ENCODE data around the gene C5AR2. TPM values are rescaled to one million over a fixed set of nuclear protein-coding genes. Genes with fewer than 3 reads are reported as not detected.

Gene C5AR2
- total and polyA plus RNA-seq, 2 donors from 2014 or later = 2.5 to 3.0 TPM

DNA sequence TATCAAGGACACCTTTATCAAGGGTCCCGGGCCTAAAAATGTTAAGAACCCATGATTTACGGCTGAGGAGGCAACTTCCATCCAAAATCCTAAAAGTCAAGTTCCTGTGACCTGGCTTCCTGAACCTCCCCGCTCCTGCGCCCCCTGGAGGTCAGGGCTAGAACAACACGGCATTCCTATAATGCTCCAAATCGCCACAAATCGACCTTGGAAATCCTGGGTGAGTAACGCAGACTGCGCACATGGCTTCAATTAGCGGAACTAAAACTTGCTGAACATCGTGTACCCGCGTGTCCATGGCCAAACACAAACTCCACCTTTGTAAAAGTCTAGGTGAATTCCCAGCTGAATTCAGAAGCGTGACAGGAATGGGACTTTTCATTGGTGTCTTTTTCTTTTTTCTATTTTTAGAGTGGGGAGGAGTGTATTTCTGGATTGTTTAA, 26.6 kb upstream of the C5AR2 start:
- H3K27ac ChIP-seq (ENCODE audit: low read depth in 2 of 2, low read length in 2 of 2) = no peak overlapping the region
- no peaks in the 10 kb centered on the region for H3K36me3 ChIP-seq (ENCODE audit: control insufficient read depth in 2 of 3, insufficient read depth in 3 of 3, low read length in 3 of 3)
- peak overlapping the region in 1 of 3 donors; percentile 35 for H3K4me3 ChIP-seq (ENCODE audit: low read length in 3 of 3)
- FAIRE-seq (no peak), DNase-seq (peak; percentile 35 to 81 (median 58))
- intact Hi-C loops (cut with DNase I) = no loop called here
- TF ChIP-seq CTCF (IDR thresholded peaks at IDR 0.05; ENCODE audit: borderline replicate concordance, extremely low read depth, insufficient read depth) = peak; percentile 85
- no peaks in the 10 kb centered on the region for H3K4me1 ChIP-seq (ENCODE audit: control insufficient read depth in 2 of 3, insufficient read depth in 2 of 3, low read depth in 1 of 3, low read length in 3 of 3)
- no peak overlapping the region for H3K9ac ChIP-seq (ENCODE audit: low read length in 3 of 3)
- H3K9me3 ChIP-seq (ENCODE audit: control insufficient read depth in 2 of 3, insufficient read depth in 1 of 3, low read length in 3 of 3) = no peaks in the 10 kb centered on the region
- H3K27me3 ChIP-seq (ENCODE audit: control insufficient read depth, insufficient read depth, low read length) = no peaks in the 10 kb centered on the region

- no peak overlapping the region for H3K27ac ChIP-seq (ENCODE audit: low read depth in 2 of 2, low read length in 2 of 2)
- H3K9ac ChIP-seq (ENCODE audit: low read length in 3 of 3) = no peak overlapping the region
- H3K4me3 ChIP-seq (ENCODE audit: low read length in 3 of 3) = no peak overlapping the region
- no peaks in the 10 kb centered on the region for H3K36me3 ChIP-seq (ENCODE audit: control insufficient read depth in 2 of 3, insufficient read depth in 3 of 3, low read length in 3 of 3)
- intact Hi-C loops (cut with DNase I) = no loop called here
- no peak for TF ChIP-seq CTCF (IDR thresholded peaks at IDR 0.05; ENCODE audit: borderline replicate concordance, extremely low read depth, insufficient read depth)
- DNase-seq (no peak), FAIRE-seq (no peak)
- H3K9me3 ChIP-seq (ENCODE audit: control insufficient read depth in 2 of 3, insufficient read depth in 1 of 3, low read length in 3 of 3) = no peaks in the 10 kb centered on the region
- no peaks in the 10 kb centered on the region for H3K27me3 ChIP-seq (ENCODE audit: control insufficient read depth, insufficient read depth, low read length)
- H3K4me1 ChIP-seq (ENCODE audit: control insufficient read depth in 2 of 3, insufficient read depth in 2 of 3, low read depth in 1 of 3, low read length in 3 of 3) = no peaks in the 10 kb centered on the region
Observed at GRCh38 chr19:47306303-47306702, 25.7 kb upstream of the C5AR2 start.

- DNase-seq = no peak
- Histone ChIP-seq H3K9me3 (ENCODE audit: control insufficient read depth in 2 of 3, insufficient read depth in 1 of 3, low read length in 3 of 3) (no peaks in the 10 kb centered on the region), H3K4me3 (ENCODE audit: low read length in 3 of 3) (no peak overlapping the region), H3K9ac (ENCODE audit: low read length in 3 of 3) (no peak overlapping the region), H3K27me3 (ENCODE audit: control insufficient read depth, insufficient read depth, low read length) (no peaks in the 10 kb centered on the region), H3K4me1 (ENCODE audit: control insufficient read depth in 2 of 3, insufficient read depth in 2 of 3, low read depth in 1 of 3, low read length in 3 of 3) (no peaks in the 10 kb centered on the region), H3K27ac (ENCODE audit: low read depth in 2 of 2, low read length in 2 of 2) (no peak overlapping the region), H3K36me3 (ENCODE audit: control insufficient read depth in 2 of 3, insufficient read depth in 3 of 3, low read length in 3 of 3) (no peaks in the 10 kb centered on the region)
- intact Hi-C loops (cut with DNase I) = no loop called here
- no peak for TF ChIP-seq CTCF (IDR thresholded peaks at IDR 0.05; ENCODE audit: borderline replicate concordance, extremely low read depth, insufficient read depth)
- FAIRE-seq = no peak
Observed at GRCh38 chr19:47309038-47309437, 22.9 kb upstream of the C5AR2 start.

DNA sequence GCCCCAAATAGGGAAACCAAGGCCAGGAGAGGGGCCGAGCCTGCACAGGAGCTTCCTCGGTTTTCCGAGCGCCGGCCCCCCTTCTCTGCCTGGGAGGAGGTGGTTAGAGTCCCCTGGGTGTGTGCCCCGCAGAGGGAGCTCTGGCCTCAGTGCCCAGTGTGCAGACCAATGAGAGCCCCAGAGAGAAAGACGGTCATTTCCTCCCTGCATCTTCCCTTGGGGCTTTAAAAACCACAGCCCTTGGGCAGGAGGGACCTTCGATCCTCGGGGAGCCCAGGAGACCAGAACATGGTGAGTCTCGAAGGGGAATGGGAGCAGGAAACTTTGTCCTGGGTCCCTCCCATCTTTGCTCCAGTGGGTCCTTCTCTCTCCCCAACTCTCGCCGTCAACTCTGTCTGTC, 22.4 kb upstream of the C5AR2 start, which contains the start of gene C5AR1:
TSS of gene C5AR1 (plus strand) at position 254 of the 400 bp plus-strand sequence. CDS start at position 289, 35 bp downstream.
- H3K27me3 ChIP-seq (ENCODE audit: control insufficient read depth, insufficient read depth, low read length) = no peaks in the 10 kb centered on the region
- no peak within 1 kb of the TSS for H3K27ac ChIP-seq (ENCODE audit: low read depth in 2 of 2, low read length in 2 of 2)
- DNase-seq (no peak), FAIRE-seq (no peak)
- intact Hi-C loops (cut with DNase I) = no loop called here
- no peaks in the 10 kb centered on the region for H3K4me1 ChIP-seq (ENCODE audit: control insufficient read depth in 2 of 3, insufficient read depth in 2 of 3, low read depth in 1 of 3, low read length in 3 of 3)
- TF ChIP-seq CTCF (IDR thresholded peaks at IDR 0.05; ENCODE audit: borderline replicate concordance, extremely low read depth, insufficient read depth) = no peak
- H3K36me3 ChIP-seq (ENCODE audit: control insufficient read depth in 2 of 3, insufficient read depth in 3 of 3, low read length in 3 of 3) = no peaks in the 10 kb centered on the region
- no peak within 1 kb of the TSS for H3K9ac ChIP-seq (ENCODE audit: low read length in 3 of 3)
- no peaks in the 10 kb centered on the region for H3K9me3 ChIP-seq (ENCODE audit: control insufficient read depth in 2 of 3, insufficient read depth in 1 of 3, low read length in 3 of 3)
- no peak within 1 kb of the TSS for H3K4me3 ChIP-seq (ENCODE audit: low read length in 3 of 3)

Measured in kidney (tissue), 14 donors.